Measurements from ENCODE around the gene NCAPD3. TPM values are rescaled to one million over a fixed set of nuclear protein-coding genes. Genes with fewer than 3 reads are reported as not detected.

The NCAPD3 gene
- total RNA-seq, 2 donors from 2014 or later: 42.6 to 45.5 TPM

GRCh38 chr11:134155456-134155855, 68.3 kb downstream of the NCAPD3 start:
- H3K36me3 ChIP-seq (ENCODE audit: control insufficient read depth, insufficient read depth, low read length): peaks cover 83% of the 10 kb centered on the region
- peaks cover 78% of the 10 kb centered on the region for H3K36me3 Mint-ChIP-seq (ENCODE audit: low read depth)
- WGBS, 2 experiments (ENCODE audit: insufficient coverage in 1 of 2, insufficient read length in 1 of 2): 93 to 100% methylated on average over 7 to 16 of the region's 16 CpGs

GRCh38 chr11:134154441-134154840, 69.3 kb downstream of the NCAPD3 start:
- H3K27ac ChIP-seq (ENCODE audit: low read depth, low read length): no peak overlapping the region
- H3K4me3 ChIP-seq (ENCODE audit: low read length): no peak overlapping the region
- H3K36me3 Mint-ChIP-seq (ENCODE audit: low read depth): peaks cover 71% of the 10 kb centered on the region
- TF ChIP-seq, protein P1, sequence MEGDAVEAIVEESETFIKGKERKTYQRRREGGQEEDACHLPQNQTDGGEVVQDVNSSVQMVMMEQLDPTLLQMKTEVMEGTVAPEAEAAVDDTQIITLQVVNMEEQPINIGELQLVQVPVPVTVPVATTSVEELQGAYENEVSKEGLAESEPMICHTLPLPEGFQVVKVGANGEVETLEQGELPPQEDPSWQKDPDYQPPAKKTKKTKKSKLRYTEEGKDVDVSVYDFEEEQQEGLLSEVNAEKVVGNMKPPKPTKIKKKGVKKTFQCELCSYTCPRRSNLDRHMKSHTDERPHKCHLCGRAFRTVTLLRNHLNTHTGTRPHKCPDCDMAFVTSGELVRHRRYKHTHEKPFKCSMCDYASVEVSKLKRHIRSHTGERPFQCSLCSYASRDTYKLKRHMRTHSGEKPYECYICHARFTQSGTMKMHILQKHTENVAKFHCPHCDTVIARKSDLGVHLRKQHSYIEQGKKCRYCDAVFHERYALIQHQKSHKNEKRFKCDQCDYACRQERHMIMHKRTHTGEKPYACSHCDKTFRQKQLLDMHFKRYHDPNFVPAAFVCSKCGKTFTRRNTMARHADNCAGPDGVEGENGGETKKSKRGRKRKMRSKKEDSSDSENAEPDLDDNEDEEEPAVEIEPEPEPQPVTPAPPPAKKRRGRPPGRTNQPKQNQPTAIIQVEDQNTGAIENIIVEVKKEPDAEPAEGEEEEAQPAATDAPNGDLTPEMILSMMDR (conservative IDR thresholded peaks at IDR 0.05): no peak
- 94 to 100% methylated on average over 6 to 10 of the region's 11 CpGs for WGBS, 2 experiments (ENCODE audit: insufficient coverage in 1 of 2, insufficient read length in 1 of 2)
- no peak overlapping the region for H3K4me3 Mint-ChIP-seq
- no peak overlapping the region for H3K27ac Mint-ChIP-seq
- H3K27me3 ChIP-seq (ENCODE audit: control insufficient read depth, insufficient read depth, low read length, poor library complexity, severe bottlenecking): no peaks in the 10 kb centered on the region
- no peaks in the 10 kb centered on the region for H3K9me3 Mint-ChIP-seq
- no peaks in the 10 kb centered on the region for H3K27me3 Mint-ChIP-seq (ENCODE audit: insufficient read depth)
- H3K9ac ChIP-seq (ENCODE audit: extremely low read depth, low read length, poor library complexity, severe bottlenecking): no peak overlapping the region
- no peaks in the 10 kb centered on the region for H3K4me1 ChIP-seq (ENCODE audit: control insufficient read depth, insufficient read depth, low read length)
- no peaks in the 10 kb centered on the region for H3K4me1 Mint-ChIP-seq
- peaks cover 85% of the 10 kb centered on the region for H3K36me3 ChIP-seq (ENCODE audit: control insufficient read depth, insufficient read depth, low read length)
- DNase-seq: no peak
- no peaks in the 10 kb centered on the region for H3K9me3 ChIP-seq (ENCODE audit: control insufficient read depth, low read length)

More at GRCh38 chr11:134155456-134155855, 68.3 kb downstream of the NCAPD3 start:
- Histone ChIP-seq H3K9ac (ENCODE audit: extremely low read depth, low read length, poor library complexity, severe bottlenecking) (no peak overlapping the region), H3K9me3 (ENCODE audit: control insufficient read depth, low read length) (no peaks in the 10 kb centered on the region), H3K4me3 (ENCODE audit: low read length) (no peak overlapping the region), H3K27ac (ENCODE audit: low read depth, low read length) (no peak overlapping the region), H3K4me1 (ENCODE audit: control insufficient read depth, insufficient read depth, low read length) (no peaks in the 10 kb centered on the region), H3K27me3 (ENCODE audit: control insufficient read depth, insufficient read depth, low read length, poor library complexity, severe bottlenecking) (no peaks in the 10 kb centered on the region)
- H3K27ac Mint-ChIP-seq: no peak overlapping the region
- H3K4me3 Mint-ChIP-seq: no peak overlapping the region
- H3K4me1 Mint-ChIP-seq: no peaks in the 10 kb centered on the region
- H3K27me3 Mint-ChIP-seq (ENCODE audit: insufficient read depth): no peaks in the 10 kb centered on the region
- TF ChIP-seq, protein P1 (conservative IDR thresholded peaks at IDR 0.05): no peak
- no peak for DNase-seq
- no peaks in the 10 kb centered on the region for H3K9me3 Mint-ChIP-seq

DNA sequence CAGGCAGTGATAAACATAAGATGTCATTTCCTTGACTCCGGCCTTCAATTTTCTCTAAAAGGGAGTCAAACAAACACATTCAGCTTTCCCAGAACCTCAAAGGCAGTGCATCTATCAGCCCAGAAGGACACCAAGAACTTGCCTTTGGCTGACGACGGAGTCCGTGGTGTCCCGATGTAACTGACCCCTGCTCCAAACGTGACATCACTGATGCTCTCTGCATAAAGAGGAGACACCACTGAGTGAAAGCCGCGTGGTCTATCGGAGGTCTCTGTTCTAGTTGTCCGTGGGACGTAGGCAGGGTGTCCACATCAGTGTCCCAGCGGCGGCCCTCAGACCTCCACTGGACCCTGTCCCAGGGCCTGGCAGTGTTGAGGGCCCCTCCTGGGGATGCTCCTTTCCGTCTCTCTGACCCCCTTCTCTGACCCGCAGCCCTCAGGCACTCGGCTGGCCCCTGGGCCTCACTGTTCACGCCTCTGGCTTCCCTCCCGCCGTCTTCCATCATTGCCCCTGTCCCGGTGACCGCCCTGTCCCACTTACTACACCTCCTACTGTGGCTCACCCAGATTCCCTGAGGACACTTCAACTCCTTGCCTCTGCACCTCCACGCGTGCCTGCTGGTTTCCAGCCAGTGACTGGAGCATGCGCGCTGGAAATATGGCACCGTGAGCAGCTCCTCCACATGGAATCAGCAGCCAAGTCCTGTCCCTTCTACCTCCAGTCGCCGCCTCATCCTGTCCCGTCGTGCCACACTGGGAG, 70.4 kb downstream of the NCAPD3 start:
- H3K27me3 ChIP-seq (ENCODE audit: control insufficient read depth, insufficient read depth, low read length, poor library complexity, severe bottlenecking): no peaks in the 10 kb centered on the region
- no peak overlapping the region for H3K27ac Mint-ChIP-seq
- H3K4me1 Mint-ChIP-seq: no peaks in the 10 kb centered on the region
- peaks cover 70% of the 10 kb centered on the region for H3K36me3 Mint-ChIP-seq (ENCODE audit: low read depth)
- no peaks in the 10 kb centered on the region for H3K4me1 ChIP-seq (ENCODE audit: control insufficient read depth, insufficient read depth, low read length)
- H3K36me3 ChIP-seq (ENCODE audit: control insufficient read depth, insufficient read depth, low read length): peaks cover 83% of the 10 kb centered on the region
- no peak overlapping the region for H3K4me3 ChIP-seq (ENCODE audit: low read length)
- no peak for DNase-seq
- H3K9me3 ChIP-seq (ENCODE audit: control insufficient read depth, low read length): no peaks in the 10 kb centered on the region
- no peak overlapping the region for H3K27ac ChIP-seq (ENCODE audit: low read depth, low read length)
- H3K9me3 Mint-ChIP-seq: no peaks in the 10 kb centered on the region
- TF ChIP-seq, protein P1 (conservative IDR thresholded peaks at IDR 0.05): no peak
- no peaks in the 10 kb centered on the region for H3K27me3 Mint-ChIP-seq (ENCODE audit: insufficient read depth)
- WGBS, 2 experiments (ENCODE audit: insufficient coverage in 1 of 2, insufficient read length in 1 of 2): 96% methylated on average over 26 to 30 of the region's 30 CpGs
- H3K4me3 Mint-ChIP-seq: no peak overlapping the region
- no peak overlapping the region for H3K9ac ChIP-seq (ENCODE audit: extremely low read depth, low read length, poor library complexity, severe bottlenecking)
